GM18517 (cell line): Measurements from ENCODE around the gene GNG12.

Experiments
- ATAC-seq: cut with Tn5 transposase; IDR thresholded peaks from one replicate; pipeline ENCODE4 v1.9.1; 2021; ENCODE audit warnings: mild to moderate bottlenecking, moderate library complexity; ENCODE audit not compliant: unreplicated experiment

GNG12 gene

DNA sequence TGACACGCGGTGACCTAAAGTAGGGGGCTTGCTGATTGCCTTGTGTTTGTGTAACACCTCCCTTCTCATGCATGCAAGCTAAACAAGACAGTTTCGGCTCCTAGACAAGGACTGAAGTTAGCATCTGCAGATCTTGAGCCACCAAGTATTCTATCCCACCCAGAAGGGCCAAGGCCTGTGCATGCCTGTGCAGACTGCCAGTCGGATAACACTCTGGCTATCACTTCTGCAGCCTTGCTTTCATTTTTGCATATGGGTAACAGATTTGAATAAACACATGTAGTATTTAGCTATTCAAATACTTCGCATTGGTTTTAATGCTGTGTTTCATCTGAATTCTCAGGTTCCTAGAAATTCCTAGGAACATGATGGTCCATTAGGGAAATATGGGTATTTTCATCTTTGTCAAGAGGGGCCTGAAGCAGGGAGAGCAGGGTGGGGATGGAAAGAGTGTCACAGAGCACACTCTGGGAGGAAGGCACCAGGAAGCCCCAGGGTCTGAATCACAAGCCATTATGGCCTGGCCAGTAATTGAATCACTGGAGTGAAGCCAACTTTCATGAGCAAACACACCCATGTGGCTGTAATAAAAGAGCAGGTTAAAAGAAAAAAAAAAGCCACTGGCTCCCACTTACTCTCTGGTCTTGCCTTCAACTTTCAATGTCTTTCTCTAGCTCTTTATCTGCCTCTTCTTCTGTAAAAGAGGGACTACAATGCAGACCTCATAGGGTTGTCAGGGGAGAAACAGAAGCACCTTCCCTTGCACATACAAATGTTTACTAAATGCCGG, 120.0 kb downstream of the GNG12 start:
- no peak for ATAC-seq

DNA sequence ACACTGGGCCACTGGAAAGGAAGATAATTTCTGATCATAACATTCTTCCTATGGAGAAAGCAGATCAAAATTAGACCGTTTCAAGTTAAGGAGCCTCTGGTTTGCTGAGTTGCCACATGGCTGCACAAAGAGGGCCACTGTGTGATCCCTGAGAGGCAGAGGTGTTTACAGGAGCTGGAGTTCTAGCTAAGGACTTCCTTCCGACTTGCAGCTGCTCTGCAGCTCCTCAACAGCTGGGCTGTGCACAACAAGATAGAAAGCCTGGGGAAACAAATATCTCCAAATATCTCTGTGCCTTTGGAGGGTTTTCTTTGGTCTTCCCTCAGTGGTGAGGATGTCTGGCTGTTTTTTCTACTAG, 121.4 kb downstream of the GNG12 start:
- no peak for ATAC-seq

DNA sequence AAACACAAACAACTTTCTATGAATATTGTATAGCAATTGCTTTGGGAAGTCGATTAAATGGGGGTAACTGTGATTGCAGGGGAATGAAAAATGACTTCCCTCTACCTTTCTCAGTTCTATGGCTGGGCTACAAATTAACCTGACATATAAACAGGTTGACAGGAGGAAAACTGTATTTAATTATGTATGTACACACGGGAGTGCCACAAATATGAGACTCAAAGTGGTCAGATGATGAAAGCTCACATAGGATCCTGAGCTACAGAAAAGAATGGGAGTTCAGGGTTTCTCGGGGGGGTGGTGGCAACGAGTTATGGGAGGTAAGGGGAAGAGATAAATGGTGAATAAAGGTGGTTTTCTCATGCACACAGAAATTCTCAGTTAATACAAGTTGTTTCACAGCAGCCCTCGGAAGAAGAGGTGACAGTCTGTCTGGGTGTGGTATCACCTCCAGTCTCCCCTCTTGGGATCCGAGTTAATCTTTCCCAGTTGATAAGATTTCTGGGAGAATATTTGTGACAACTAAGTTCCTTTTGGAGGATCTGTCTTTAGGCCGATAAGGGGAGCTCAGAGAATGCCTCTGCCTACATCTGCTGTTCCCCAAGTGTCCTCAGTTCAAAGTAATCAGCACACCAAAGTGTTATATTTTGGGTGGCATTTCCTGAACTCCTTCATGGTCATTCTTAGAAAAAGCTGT, 122.0 kb downstream of the GNG12 start:
- no peak for ATAC-seq

DNA sequence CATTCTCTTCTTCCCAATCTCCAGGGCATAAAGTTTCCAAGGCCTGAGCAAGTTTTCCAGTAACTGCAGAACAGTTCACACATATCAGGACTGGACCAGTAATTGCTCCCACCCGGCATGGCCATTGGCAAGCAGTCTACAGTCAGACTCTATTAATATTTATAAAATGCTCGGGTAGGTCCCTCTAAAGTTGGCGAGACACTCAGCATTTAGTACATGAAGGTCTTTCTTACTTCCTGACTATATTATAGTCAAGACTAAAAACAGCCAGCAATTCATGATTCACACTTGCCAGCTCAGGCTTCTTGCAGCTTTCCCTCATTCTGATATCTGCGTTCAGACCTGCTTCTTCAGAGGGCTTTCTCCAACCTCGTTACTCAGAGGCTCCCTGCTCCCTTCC, 122.8 kb downstream of the GNG12 start:
- no peak for ATAC-seq

DNA sequence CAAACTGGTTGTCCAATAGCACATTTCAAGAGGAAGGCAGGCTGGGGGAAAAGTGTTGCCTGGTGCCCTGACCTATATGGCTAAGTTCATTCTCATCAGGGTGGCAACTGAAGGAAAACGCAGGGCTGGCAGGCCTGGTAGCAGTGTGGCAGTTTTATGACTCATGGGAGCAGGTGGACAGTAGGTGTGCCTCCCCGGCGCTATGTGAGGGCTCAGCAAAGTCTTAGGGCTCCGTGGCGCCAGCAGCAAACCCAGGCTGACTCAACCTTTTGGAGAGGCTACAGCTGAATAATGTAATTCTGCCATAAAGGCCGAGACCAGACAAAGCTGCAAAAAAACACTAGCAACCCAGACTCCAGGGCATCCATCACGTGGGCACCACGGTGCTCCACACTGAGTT, 124.7 kb downstream of the GNG12 start:
- no peak for ATAC-seq

DNA sequence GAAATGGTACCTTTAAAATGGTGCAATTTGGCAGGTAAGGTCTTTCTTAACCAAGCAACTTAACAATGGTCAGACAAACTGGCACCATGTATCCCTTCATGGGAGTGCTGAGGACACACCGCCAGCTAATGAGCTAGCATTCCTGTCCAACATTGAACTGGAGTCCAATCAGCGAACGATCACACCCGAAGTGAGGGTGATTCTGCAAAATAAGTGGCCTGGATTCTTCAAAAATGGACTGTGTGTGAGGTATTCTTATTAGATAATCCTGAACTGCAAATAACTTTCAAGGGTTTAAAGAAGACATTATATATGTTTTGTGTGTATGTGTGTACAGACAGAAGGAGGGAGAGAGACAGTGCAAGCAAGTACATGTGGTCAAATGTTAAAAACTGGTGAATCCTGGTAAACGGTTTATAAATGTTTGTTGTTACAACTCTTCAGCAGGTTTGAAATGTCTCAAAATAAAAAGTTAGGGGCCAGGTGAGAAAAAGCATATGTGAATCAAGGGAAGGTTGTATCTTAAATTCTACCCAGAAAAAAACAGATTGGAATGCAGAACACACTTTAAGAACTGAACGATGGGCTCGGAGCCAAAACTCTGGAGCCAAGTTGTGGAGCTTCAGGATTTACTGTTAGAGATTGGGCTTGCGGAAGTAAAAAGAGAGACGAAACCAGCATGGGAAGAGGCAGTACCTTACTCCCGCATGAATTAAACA, 127.4 kb downstream of the GNG12 start:
- no peak for ATAC-seq

DNA sequence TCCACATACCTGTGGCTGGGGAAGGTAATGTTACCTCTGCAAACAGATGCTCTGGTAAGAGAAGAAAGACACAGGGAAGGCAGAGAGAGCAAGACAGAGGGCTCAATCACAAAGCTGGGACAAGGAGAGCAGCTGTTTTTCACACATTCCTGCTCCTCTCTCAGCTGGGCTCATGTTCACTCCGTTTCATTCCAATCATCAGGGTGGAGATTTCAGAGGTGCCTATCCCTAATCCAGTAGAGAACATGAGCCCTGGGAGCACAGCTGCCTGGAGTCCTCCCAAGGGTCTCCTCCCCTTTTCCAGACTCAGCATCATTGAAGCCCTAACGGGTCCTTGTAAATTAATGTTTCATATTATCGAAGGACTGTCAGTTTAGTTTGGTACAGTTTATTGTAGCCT, 128.9 kb downstream of the GNG12 start:
- ATAC-seq = no peak

DNA sequence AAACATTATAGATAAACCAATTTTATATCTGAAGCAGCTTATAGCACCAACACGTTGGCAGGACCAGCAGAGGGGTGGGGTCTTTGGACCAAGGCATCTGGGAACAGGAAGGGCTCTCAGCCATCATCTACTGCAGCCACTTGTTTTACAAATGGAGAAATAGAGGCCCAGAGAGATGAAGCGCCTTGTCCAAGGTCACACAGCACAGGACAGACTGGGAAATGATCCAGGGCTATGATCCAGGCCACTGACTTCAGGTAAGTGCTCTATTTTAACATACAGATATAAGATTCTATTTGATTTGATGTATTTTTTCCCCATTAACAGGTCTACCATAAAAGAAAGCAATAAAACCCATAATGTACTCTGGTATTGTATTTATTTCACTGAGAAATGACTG, 131.4 kb downstream of the GNG12 start:
- no peak for ATAC-seq

DNA sequence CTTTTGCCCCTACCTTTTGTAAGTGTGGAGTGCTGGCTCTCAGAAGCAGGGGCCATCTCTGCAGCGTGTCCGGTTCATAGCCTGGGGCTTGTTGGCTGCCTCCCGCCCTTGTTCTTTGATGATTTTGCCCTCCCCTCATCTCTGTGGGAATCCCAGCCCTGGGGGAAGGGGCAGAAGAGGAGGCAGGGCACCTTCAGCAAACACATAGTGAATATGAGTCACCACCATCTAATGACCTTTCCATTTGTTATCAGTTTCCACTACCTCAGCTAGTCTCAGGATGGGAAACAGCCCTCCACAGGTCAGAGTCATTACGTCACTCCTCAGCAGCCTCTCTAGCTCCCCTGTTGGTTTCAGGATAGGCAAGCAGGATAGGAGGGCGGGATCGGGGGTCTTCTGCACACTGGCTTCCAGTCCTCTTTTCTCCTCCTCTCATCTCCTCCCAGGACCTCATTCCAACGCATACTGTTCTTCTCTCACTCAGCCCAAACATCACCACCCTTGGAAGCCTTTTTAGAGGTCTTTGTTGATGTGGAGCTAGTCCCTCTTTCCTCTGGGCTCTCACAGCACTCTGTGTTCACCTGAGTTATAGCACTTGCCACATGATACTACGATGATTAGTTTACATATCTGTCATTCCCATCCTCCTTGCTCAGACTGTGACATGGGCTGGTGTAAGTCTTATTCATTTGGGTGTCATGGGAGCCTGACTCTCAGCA, 132.4 kb downstream of the GNG12 start:
- ATAC-seq = no peak

DNA sequence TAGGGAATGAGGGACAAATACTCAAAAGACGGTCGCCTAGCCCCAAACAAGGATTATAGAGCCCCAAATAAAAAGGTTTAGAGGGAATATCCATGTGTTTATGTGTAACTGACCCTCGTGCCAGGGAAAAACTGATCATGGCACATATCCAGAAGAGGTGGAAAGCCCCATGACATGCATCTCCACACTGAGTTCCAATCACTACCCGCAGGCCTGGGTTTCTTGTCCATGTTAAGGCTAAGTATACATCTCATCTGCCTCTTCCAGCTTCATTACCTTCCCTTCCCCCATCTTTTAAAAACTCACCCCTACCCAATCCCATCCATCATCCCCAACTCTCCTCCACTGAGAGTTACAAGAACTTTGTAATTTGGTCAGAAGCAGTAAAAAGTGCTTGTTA, 133.0 kb downstream of the GNG12 start:
- ATAC-seq = no peak

DNA sequence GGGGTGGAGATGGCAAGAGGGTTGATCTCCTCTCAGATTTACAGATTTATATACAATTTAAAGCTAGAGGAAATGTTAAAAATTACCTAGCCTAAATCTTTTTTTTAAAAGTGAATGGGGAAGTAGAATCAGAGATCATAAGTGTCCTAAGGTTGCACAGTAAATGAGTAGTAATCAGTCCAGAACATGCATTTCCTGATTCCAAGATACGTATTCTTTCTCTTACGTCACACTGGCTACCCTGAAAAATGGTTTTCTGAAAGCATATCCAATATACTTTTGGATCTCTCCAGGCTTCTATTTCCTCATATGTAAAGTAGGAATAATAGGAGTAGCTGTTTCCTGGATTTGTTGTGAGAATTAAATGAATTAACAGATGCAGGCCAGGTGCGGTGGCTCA, 136.6 kb downstream of the GNG12 start:
- ATAC-seq = no peak

DNA sequence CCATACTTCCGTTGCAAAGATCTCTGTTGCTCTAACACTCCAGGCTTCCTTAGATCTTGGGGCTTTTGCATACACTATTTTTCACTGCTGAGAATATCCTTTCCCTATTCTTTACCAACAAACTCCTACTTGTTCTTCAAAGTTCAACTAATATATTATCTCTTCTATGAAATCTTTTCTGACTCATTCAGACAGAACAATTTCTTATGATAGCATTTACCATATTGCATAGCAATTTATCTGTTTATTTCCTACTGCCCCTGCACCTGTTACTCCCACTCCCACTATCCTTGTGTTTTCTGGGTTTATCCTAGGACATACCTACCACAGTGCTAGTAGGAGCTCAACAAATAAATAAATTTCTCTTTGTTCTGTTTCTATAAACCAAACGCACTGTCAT, 137.3 kb downstream of the GNG12 start:
- ATAC-seq = no peak

DNA sequence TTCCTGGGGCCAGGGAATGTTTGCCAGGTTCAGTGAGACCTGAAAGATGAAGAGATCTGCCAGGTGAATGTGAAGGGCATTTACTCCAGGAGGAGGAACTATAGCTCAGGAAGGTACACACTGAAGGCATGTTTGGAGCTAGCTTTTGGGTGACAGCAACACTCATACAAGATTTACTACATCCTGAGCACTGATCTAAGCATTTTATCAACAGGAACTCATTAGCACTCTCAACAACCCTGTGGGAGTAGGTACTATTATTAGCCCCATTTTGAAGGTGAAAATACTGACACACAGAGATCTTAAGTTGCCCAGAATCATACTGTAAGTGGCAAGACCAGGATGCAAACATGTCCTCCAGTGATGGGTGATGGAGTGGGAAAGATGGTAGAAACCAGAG, 141.6 kb downstream of the GNG12 start:
- ATAC-seq = no peak

DNA sequence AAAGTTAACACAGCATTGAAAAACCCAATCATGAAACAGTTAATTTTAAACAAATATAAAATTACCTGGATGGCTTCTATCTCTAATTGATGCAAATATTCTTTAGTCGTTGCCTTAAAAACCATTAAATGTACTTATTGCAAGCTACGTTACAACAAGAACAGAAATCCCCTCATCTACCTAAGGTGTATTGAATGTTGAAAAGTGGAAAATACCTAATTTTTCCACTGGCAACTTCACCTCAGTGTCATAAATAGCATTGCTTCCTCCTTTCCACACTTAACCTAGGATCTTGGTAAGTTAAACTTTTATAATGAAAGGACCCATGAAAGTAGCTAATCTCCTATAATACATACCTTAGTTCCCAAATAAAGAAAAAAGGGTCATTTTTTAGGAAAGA, 142.9 kb downstream of the GNG12 start:
- no peak for ATAC-seq

DNA sequence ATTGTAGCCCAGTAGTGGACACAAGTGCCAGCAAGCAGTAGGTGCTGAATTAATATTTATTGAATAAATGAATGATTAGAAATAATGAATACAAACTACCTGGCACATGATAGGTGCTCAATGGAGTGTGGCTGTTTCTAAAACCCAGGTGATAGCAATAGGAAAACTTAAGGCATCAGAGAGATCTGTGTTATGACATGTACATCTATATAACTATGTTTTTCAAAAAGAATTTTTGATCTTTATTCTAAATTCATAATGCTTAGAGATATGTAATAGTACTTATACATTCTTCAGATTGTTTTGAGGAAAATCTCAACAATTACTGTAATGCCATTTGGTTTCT, 143.3 kb downstream of the GNG12 start:
- ATAC-seq = no peak

DNA sequence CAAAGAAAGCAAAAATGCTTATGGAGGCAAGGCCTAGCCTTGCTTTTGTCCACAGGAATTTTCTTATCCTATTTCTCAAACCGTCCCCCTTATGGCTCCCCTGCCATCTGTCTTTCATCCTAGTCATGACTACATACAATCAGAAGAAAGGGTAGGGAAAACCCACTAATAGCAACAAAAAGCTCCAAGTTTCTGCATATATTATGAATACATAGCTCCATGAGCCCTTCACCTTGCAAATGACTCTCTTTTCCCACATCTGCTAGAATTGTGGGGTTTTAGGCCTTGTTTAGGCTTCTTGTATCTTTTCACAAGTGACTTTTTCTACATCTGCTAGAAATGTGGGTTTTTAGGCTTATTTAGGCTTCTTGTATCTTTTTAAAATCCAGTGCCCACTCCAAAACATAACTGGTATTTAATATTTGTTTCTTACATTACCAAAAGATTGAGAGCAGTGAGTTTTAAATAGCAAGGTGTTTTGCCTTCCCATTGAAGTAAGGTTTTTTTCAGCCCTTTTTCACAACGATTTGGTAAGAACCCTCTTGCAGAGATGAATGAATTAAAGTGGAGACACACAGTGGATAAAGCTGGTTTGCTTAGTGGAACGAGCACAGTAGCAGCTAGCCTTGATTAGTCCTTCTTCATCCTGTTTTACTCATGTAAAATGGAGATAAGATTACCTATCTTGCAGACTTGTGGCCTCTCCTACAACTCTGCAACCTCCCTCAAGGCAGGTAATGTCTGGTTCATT, 143.8 kb downstream of the GNG12 start:
- no peak for ATAC-seq

DNA sequence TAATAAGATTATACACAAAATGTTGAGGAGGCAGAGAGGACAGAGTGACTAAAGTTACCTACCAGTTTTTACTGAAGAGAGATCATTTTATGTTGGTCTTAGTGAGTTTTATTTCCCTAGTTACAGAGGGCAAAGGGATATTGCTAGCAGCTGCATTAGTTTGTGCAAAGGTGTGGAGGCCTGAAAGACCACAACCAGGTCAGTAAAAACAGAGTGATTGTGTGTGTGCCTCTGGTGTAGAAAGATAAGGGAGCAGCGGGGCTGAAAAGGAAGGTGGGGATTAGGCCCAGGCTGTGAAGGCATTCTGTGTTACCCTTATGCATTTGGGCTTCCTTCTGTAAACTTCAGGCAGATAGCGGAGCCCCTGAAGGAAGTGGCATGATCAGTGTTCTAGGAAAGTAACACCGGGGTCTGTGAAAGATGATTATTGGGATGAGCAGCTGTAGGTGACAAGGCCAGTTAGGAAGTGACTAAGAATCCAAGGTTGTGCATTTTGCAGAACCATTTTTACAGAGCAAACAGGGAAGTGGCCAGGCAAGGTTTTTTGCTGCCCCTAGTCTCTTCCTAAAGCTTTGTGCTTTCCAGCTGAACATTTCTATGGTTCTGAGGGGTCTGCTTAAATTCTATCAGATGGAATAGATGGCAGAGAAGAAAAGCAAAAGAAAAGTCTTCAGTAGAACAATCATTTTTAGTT, 144.6 kb downstream of the GNG12 start:
- ATAC-seq = no peak

DNA sequence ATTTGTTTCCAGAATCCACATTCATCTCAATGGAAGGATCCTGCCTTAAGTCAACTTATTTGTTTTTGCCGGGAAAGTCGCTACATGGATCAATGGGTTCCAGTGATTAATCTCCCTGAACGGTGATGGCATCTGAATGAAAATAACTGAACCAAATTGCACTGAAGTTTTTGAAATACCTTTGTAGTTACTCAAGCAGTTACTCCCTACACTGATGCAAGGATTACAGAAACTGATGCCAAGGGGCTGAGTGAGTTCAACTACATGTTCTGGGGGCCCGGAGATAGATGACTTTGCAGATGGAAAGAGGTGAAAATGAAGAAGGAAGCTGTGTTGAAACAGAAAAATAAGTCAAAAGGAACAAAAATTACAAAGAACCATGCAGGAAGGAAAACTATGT, 145.6 kb downstream of the GNG12 start:
- ATAC-seq = no peak

DNA sequence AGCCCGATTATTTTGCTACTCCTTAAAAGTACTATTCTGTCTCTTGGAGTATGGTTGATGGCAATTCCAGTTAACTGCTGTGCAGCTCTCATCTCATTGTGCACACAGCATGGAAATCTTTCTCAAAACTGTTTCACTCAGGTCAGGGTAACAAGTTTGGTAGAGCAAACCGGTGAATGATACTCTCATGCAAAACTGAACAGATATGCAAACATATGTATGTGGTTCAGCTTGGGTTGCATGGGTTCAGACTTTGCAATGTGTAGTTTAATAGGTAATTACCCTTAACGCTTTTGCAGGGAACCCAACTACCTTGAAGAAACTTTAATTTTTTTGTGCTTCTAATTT, 146.1 kb downstream of the GNG12 start:
- no peak for ATAC-seq
